Karpas-422 (cell line): ENCODE results near the gene CNBP. TPM values are rescaled to one million over a fixed set of nuclear protein-coding genes. Genes with fewer than 3 reads are reported as not detected.
"Not testable (repeated sequence)": the region's sequence is repeated elsewhere in the genome, so short reads cannot be mapped to it uniquely, and the experiment has no call there.

Experiments
- DNase-seq: peaks from one replicate; pipeline ENCODE4 v3.0.0-alpha.2; 2015
- H2AFZ ChIP-seq: fragments of 200-600 bp; sonication (generic); 2 replicates; pipeline ENCODE4 v1.6.1; 2014; ENCODE audit warnings: antibody characterized with exemption, low read length, mixed read lengths
- H3K27ac ChIP-seq: fragments of 200-600 bp; sonication (generic); 2 replicates; pipeline ENCODE4 v1.5.1; 2014; ENCODE audit warnings: mild to moderate bottlenecking, low read length, moderate library complexity
- H3K27me3 ChIP-seq: fragments of 200-600 bp; sonication (generic); 2 replicates; pipeline ENCODE4 v1.6.1; 2014; ENCODE audit warnings: low read length, mixed read lengths
- H3K36me3 ChIP-seq: fragments of 200-600 bp; sonication (generic); 2 replicates; pipeline ENCODE4 v1.6.1; 2014; ENCODE audit warnings: low read length, mixed read lengths; ENCODE audit not compliant: insufficient read depth
- H3K4me1 ChIP-seq: fragments of 200-600 bp; sonication (generic); 2 replicates; pipeline ENCODE4 v1.6.1; 2014; ENCODE audit warnings: mild to moderate bottlenecking, low read length, mixed read lengths
- H3K4me2 ChIP-seq: fragments of 200-600 bp; sonication (generic); 2 replicates; pipeline ENCODE4 v1.6.1; 2014; ENCODE audit warnings: low read length, low read depth, mild to moderate bottlenecking; ENCODE audit not compliant: poor library complexity, severe bottlenecking
- H3K4me3 ChIP-seq: fragments of 200-600 bp; sonication (generic); 2 replicates; pipeline ENCODE4 v1.5.1; 2014; ENCODE audit warnings: mild to moderate bottlenecking, antibody characterized with exemption, low read length, mixed read lengths
- H3K79me2 ChIP-seq: fragments of 200-600 bp; sonication (generic); 2 replicates; pipeline ENCODE4 v1.6.1; 2014; ENCODE audit warnings: mild to moderate bottlenecking, low read length, mixed read lengths
- H3K9ac ChIP-seq: fragments of 200-600 bp; sonication (generic); 2 replicates; pipeline ENCODE4 v1.6.0; 2014; ENCODE audit warnings: low read length
- H3K9me2 ChIP-seq: fragments of 200-600 bp; sonication (generic), shearing (Covaris generic); replicated peaks from 2 replicates; pipeline ENCODE4 v1.6.0; 2014; ENCODE audit warnings: mild to moderate bottlenecking, low read length, moderate library complexity; ENCODE audit not compliant: insufficient read depth
- H3K9me3 ChIP-seq: fragments of 300-700, 200-600 bp; sonication (generic); 2 replicates; pipeline ENCODE4 v1.6.1; 2014; ENCODE audit warnings: low read length, mixed read lengths
- H4K20me1 ChIP-seq: fragments of 200-600 bp; sonication (generic); 2 replicates; pipeline ENCODE4 v1.6.1; 2014; ENCODE audit warnings: mild to moderate bottlenecking, antibody characterized with exemption, low read length, low read depth; ENCODE audit not compliant: insufficient read depth
- total RNA-seq: library from RNA; depleted of rRNA; stranded (reverse); fragments of >200 nt; shearing (Covaris generic); gene quantifications from 2 replicates; pipeline ENCODE4 v1.2.3, GENCODE V29; 2014; ENCODE audit warnings: low replicate concordance

The CNBP gene
- total RNA-seq, 1 experiment from 2014 or later = 276 TPM

- not testable (repeated sequence) for H3K4me1 ChIP-seq, H3K9ac ChIP-seq, H2AFZ ChIP-seq, H3K4me3 ChIP-seq, H3K4me2 ChIP-seq, H3K9me2 ChIP-seq, H3K9me3 ChIP-seq, DNase-seq, H4K20me1 ChIP-seq, H3K27ac ChIP-seq, H3K27me3 ChIP-seq, H3K79me2 ChIP-seq
- H3K36me3 ChIP-seq = peaks cover 16% of the 10 kb centered on the region; the same call in 1 of the 2 replicates
Observed at GRCh38 chr3:129136275-129136674, 47.4 kb downstream of the CNBP start.

- no peak for DNase-seq
- Histone ChIP-seq H3K27ac (no peak overlapping the region), H3K36me3 (peaks cover 24% of the 10 kb centered on the region), H2AFZ (no peak overlapping the region), H3K9me2 (no peaks in the 10 kb centered on the region), H4K20me1 (peaks cover 12% of the 10 kb centered on the region; the same call in 1 of the 2 replicates), H3K9me3 (no peaks in the 10 kb centered on the region), H3K9ac (no peak overlapping the region), H3K4me1 (no peaks in the 10 kb centered on the region), H3K4me2 (no peak overlapping the region), H3K27me3 (no peaks in the 10 kb centered on the region), H3K79me2 (no peaks in the 10 kb centered on the region), H3K4me3 (no peak overlapping the region)
Observed at GRCh38 chr3:129132097-129132866, 51.4 kb downstream of the CNBP start.

- Histone ChIP-seq H3K4me1 (no peaks in the 10 kb centered on the region), H3K79me2 (no peaks in the 10 kb centered on the region), H3K4me2 (no peak overlapping the region), H3K27ac (no peak overlapping the region), H3K9ac (no peak overlapping the region), H4K20me1 (peaks cover 17% of the 10 kb centered on the region; the same call in 1 of the 2 replicates), H3K9me3 (no peaks in the 10 kb centered on the region), H3K4me3 (no peak overlapping the region), H3K9me2 (no peaks in the 10 kb centered on the region), H2AFZ (no peak overlapping the region), H3K27me3 (no peaks in the 10 kb centered on the region), H3K36me3 (peaks cover 24% of the 10 kb centered on the region)
- no peak for DNase-seq
Observed at GRCh38 chr3:129131465-129132088, 52.1 kb downstream of the CNBP start.

- H4K20me1 ChIP-seq = peaks cover 26% of the 10 kb centered on the region; the same call in 1 of the 2 replicates
- H2AFZ ChIP-seq = no peak overlapping the region
- no peaks in the 10 kb centered on the region for H3K27me3 ChIP-seq
- no peaks in the 10 kb centered on the region for H3K9me3 ChIP-seq
- no peaks in the 10 kb centered on the region for H3K9me2 ChIP-seq
- H3K9ac ChIP-seq = no peak overlapping the region
- H3K27ac ChIP-seq = no peak overlapping the region
- no peak overlapping the region for H3K4me2 ChIP-seq
- H3K4me3 ChIP-seq = no peak overlapping the region
- H3K79me2 ChIP-seq = no peaks in the 10 kb centered on the region
- no peak for DNase-seq
- no peaks in the 10 kb centered on the region for H3K4me1 ChIP-seq
- H3K36me3 ChIP-seq = peaks cover 24% of the 10 kb centered on the region
Observed at GRCh38 chr3:129130291-129130813, 53.3 kb downstream of the CNBP start.

- no peak overlapping the region for H3K27ac ChIP-seq
- peaks cover 16% of the 10 kb centered on the region for H3K36me3 ChIP-seq
- H3K79me2 ChIP-seq = no peaks in the 10 kb centered on the region
- H3K9me2 ChIP-seq = no peaks in the 10 kb centered on the region
- no peak overlapping the region for H3K4me2 ChIP-seq
- H3K27me3 ChIP-seq = no peaks in the 10 kb centered on the region
- no peak overlapping the region for H2AFZ ChIP-seq
- H3K4me3 ChIP-seq = no peak overlapping the region
- no peak for DNase-seq
- peaks cover 28% of the 10 kb centered on the region; the same call in 1 of the 2 replicates for H4K20me1 ChIP-seq
- peaks cover 5% of the 10 kb centered on the region for H3K4me1 ChIP-seq
- H3K9me3 ChIP-seq = no peaks in the 10 kb centered on the region
- no peak overlapping the region for H3K9ac ChIP-seq
Observed at GRCh38 chr3:129128357-129129155, 55.1 kb downstream of the CNBP start.

GRCh38 chr3:129126726-129127280 lies 56.9 kb downstream of the CNBP start:
- DNase-seq = no peak
- Histone ChIP-seq H3K27me3 (no peaks in the 10 kb centered on the region), H3K9me3 (no peaks in the 10 kb centered on the region), H3K27ac (no peak overlapping the region), H3K4me1 (peaks cover 19% of the 10 kb centered on the region), H3K4me3 (no peak overlapping the region), H3K9ac (no peak overlapping the region), H4K20me1 (peaks cover 41% of the 10 kb centered on the region; the same call in 1 of the 2 replicates), H3K79me2 (no peaks in the 10 kb centered on the region), H3K9me2 (no peaks in the 10 kb centered on the region), H2AFZ (no peak overlapping the region), H3K4me2 (no peak overlapping the region), H3K36me3 (peaks cover 16% of the 10 kb centered on the region)

GRCh38 chr3:129123314-129124060 lies 60.2 kb downstream of the CNBP start:
- Histone ChIP-seq H3K4me3 (no peak overlapping the region), H3K9ac (no peak overlapping the region), H3K4me1 (peaks cover 38% of the 10 kb centered on the region), H3K36me3 (peaks cover 2% of the 10 kb centered on the region; the same call in 1 of the 2 replicates), H3K9me2 (no peaks in the 10 kb centered on the region), H3K27ac (no peak overlapping the region), H3K79me2 (no peaks in the 10 kb centered on the region), H3K27me3 (no peaks in the 10 kb centered on the region), H4K20me1 (peaks cover 43% of the 10 kb centered on the region; the same call in 1 of the 2 replicates), H3K4me2 (peak overlapping the region; percentile 41), H3K9me3 (no peaks in the 10 kb centered on the region), H2AFZ (no peak overlapping the region)
- peak; percentile 86 for DNase-seq
